K562 (cell line): ENCODE results near the gene OR4Q2. TPM values are rescaled to one million over a fixed set of nuclear protein-coding genes. Genes with fewer than 3 reads are reported as not detected.
A peak's percentile ranks its signal among the peaks of the same experiment; 100 is the strongest.

Experiments used
- ATAC-seq: fragments of 200-7000 bp; cut with Tn5 transposase; 3 replicates; pipeline ENCODE4 v1.9.1; 2020; ENCODE audit warnings: moderate library complexity
- BruUV-seq: library from RNA; stranded (reverse); fragments of 400-500 nt; replicated peaks from 2 replicates; lab custom pipeline; 2021; lab: Mats Ljungman, UMichigan
- CTCF ChIA-PET: fragments of 300-600 bp; formaldehyde crosslinking; extraction: SDS; loops from one replicate; lab custom pipeline; 2021; ENCODE audit warnings: low intra/inter-chr PET ratio; lab: Yijun Ruan, JAX
- POLR2A ChIA-PET: fragments of 300-600, 350-650 bp; sonication (Branson Sonifier 250); formaldehyde crosslinking; extraction: SDS; loops from one replicate; lab custom pipeline; 2021; ENCODE audit warnings: antibody characterized with exemption, inconsistent platforms; lab: Yijun Ruan, JAX
- DNase-seq, 4 experiments: peaks; one replicate each; pipeline versions ENCODE4 v3.0.0 to v3.0.0-alpha.2; 2011 to 2018; ENCODE audit warnings: low spot score in 3 of 4, mixed read lengths in 3 of 4; ENCODE audit errors: extremely low read depth in 1 of 4
- FAIRE-seq: peaks from 2 replicates; lab custom pipeline; 2011; peaks lifted over from hg19 to GRCh38; lab: Jason Lieb, UNC
- H2AFZ ChIP-seq: 2 replicates; pipeline ENCODE4 v1.6.0; 2011; ENCODE audit warnings: low read depth, low read length, control low read depth, inconsistent platforms
- H3K27ac ChIP-seq: fragments of 200-600 bp; 3 replicates; pipeline ENCODE4 v1.8.0; 2011; ENCODE audit warnings: low read depth, mild to moderate bottlenecking, control low read depth, inconsistent platforms, low read length, moderate library complexity, mixed read lengths; ENCODE audit errors: extremely low read depth
- H3K27me3 ChIP-seq, 2 experiments: fragments of 300-600 bp in 1 of 2; 2 replicates in 1 of 2; 3 replicates in 1 of 2; pipeline versions ENCODE4 v1.6.0 to v1.8.0; 2011; ENCODE audit warnings: inconsistent platforms in 2 of 2, low read length in 2 of 2, mild to moderate bottlenecking in 1 of 2, mixed read lengths in 1 of 2, moderate library complexity in 1 of 2; ENCODE audit not compliant: control insufficient read depth in 2 of 2, insufficient read depth in 2 of 2
- H3K36me3 ChIP-seq: fragments of 300-600 bp; 3 replicates; pipeline ENCODE4 v1.8.0; 2011; ENCODE audit warnings: mild to moderate bottlenecking, low read length, inconsistent platforms; ENCODE audit not compliant: control insufficient read depth, insufficient read depth
- H3K4me1 ChIP-seq, 2 experiments: fragments of 200-600 bp in 1 of 2; replicated peaks in 1 of 2; 2 replicates in 1 of 2; 3 replicates in 1 of 2; pipeline versions ENCODE4 v1.5.1 to v1.8.0; 2011; ENCODE audit warnings: inconsistent platforms in 2 of 2, low read length in 2 of 2, mild to moderate bottlenecking in 1 of 2, mixed read lengths in 1 of 2, moderate library complexity in 1 of 2; ENCODE audit not compliant: control insufficient read depth in 2 of 2, insufficient read depth in 2 of 2
- H3K4me2 ChIP-seq: 2 replicates; pipeline ENCODE4 v1.6.1; 2011; ENCODE audit warnings: low read length, control low read depth, inconsistent platforms, mixed read lengths; ENCODE audit not compliant: insufficient read depth
- H3K4me3 ChIP-seq: fragments of 200-600 bp; sonication (generic), shearing (Covaris generic); 2 replicates; pipeline ENCODE4 v1.5.1; 2016; ENCODE audit warnings: control low read depth, inconsistent platforms
- H3K79me2 ChIP-seq: fragments of 200-600 bp; 3 replicates; pipeline ENCODE4 v1.8.0; 2011; ENCODE audit warnings: low read length, inconsistent platforms; ENCODE audit not compliant: control insufficient read depth, insufficient read depth
- H3K9ac ChIP-seq, 2 experiments: 2 replicates each; pipeline versions ENCODE4 v1.6.0 to v1.6.1; 2011; ENCODE audit warnings: low read depth in 2 of 2, low read length in 2 of 2, control low read depth in 1 of 2, inconsistent platforms in 1 of 2, mild to moderate bottlenecking in 1 of 2, mixed read lengths in 1 of 2; ENCODE audit not compliant: insufficient read depth in 1 of 2
- H3K9me1 ChIP-seq: one replicate; pipeline ENCODE4 v1.6.0; 2011; ENCODE audit warnings: inconsistent platforms, mild to moderate bottlenecking, low read length, moderate library complexity; ENCODE audit not compliant: control insufficient read depth, insufficient read depth
- H3K9me3 ChIP-seq: replicated peaks from 2 replicates; pipeline ENCODE4 v1.5.1; 2011; ENCODE audit warnings: low read depth, low read length, inconsistent platforms; ENCODE audit not compliant: control insufficient read depth, insufficient read depth
- H4K20me1 ChIP-seq: replicated peaks from 2 replicates; pipeline ENCODE4 v1.6.1; 2011; ENCODE audit warnings: low read length, inconsistent platforms, mixed read lengths; ENCODE audit not compliant: control insufficient read depth, insufficient read depth
- ATF6 ChIP-seq: sonication (generic); formaldehyde crosslinking; IDR thresholded peaks from 2 replicates; pipeline ENCODE4 v1.4.0; 2020; ENCODE audit warnings: mild to moderate bottlenecking, missing genetic modification reagents
- HIVEP1 ChIP-seq: fragments of 250-450 bp; sonication (Bioruptor Pico); IDR thresholded peaks from 2 replicates; pipeline ENCODE4 v1.4.0; 2020; ENCODE audit warnings: mild to moderate bottlenecking
- HMBOX1 ChIP-seq: sonication (generic); IDR thresholded peaks from 2 replicates; pipeline ENCODE4 v1.6.1; 2016
- ZBTB17 ChIP-seq: fragments of 450-650 bp; formaldehyde crosslinking; IDR thresholded peaks from 2 replicates; pipeline ENCODE4 v1.4.0; 2020; ENCODE audit warnings: mild to moderate bottlenecking
- ZNF280A ChIP-seq: fragments of 450-650 bp; IDR thresholded peaks from 2 replicates; pipeline ENCODE4 v1.6.1; 2018; ENCODE audit warnings: mild to moderate bottlenecking, low read depth; ENCODE audit not compliant: partially characterized antibody
- ZNF316 ChIP-seq: fragments of 450-650 bp; IDR thresholded peaks from 2 replicates; pipeline ENCODE4 v1.6.1; 2016
- WGBS: fragments of 100-300 bp; shearing (Covaris generic); methylation state at CpG from one replicate; pipeline ENCODE4 v1.1.6; 2016; ENCODE audit warnings: low coverage, mixed read lengths; ENCODE audit not compliant: insufficient coverage; ENCODE audit errors: missing lambda C conversion rate; 5-methylcytosine and 5-hydroxymethylcytosine counted together
- in situ Hi-C: fragments of 300-500 bp; cut with MboI; formaldehyde crosslinking; loops from 4 replicates; pipeline ENCODE4 v1.15.0; 2018; ENCODE audit warnings: inconsistent platforms, mixed read lengths
- intact Hi-C: fragments of 100-400 bp; cut with micrococcal nuclease; formaldehyde crosslinking; loops from 2 replicates; pipeline ENCODE4 v1.14.2; 2022
- polyA plus RNA-seq, 8 experiments: library from polyadenylated mRNA; depleted of rRNA in 4 of 8; stranded (reverse) in 5 of 8; unstranded in 3 of 8; fragments of >200 nt; fragmentation: Nextera tagmentation in 2 of 8; fragmentation: Illumina TruSeq in 1 of 8; extraction: Ambion mirVana in 2 of 8; extraction: Trizol in 1 of 8; gene quantifications; 2 replicates each; pipeline versions ENCODE4 v1.2.1 to v1.2.3, GENCODE V29; 2011 to 2014; ENCODE audit warnings: inconsistent platforms in 1 of 8, missing spikeins in 1 of 8
- total RNA-seq, 7 experiments: library from RNA; depleted of rRNA in 6 of 7; stranded (reverse); fragments of >200 nt in 6 of 7; fragmentation: Illumina TruSeq in 2 of 7; extraction: Trizol in 2 of 7; gene quantifications; 2 replicates each; pipeline versions ENCODE4 v1.2.1 to v1.2.3, GENCODE V29; 2011 to 2021; ENCODE audit warnings: low replicate concordance in 1 of 7
- TF ChIP-seq, protein P1 (sequence below): fragments of 250-450 bp; sonication (Bioruptor Pico); IDR thresholded peaks from 2 replicates; pipeline ENCODE4 v1.4.0; 2020; ENCODE audit warnings: borderline replicate concordance

Gene OR4Q2
- total and polyA plus RNA-seq, 9 of the 15 experiments (the other 6 are each of a cell fraction or from before 2014, with no cell fraction given), result not detected

DNA sequence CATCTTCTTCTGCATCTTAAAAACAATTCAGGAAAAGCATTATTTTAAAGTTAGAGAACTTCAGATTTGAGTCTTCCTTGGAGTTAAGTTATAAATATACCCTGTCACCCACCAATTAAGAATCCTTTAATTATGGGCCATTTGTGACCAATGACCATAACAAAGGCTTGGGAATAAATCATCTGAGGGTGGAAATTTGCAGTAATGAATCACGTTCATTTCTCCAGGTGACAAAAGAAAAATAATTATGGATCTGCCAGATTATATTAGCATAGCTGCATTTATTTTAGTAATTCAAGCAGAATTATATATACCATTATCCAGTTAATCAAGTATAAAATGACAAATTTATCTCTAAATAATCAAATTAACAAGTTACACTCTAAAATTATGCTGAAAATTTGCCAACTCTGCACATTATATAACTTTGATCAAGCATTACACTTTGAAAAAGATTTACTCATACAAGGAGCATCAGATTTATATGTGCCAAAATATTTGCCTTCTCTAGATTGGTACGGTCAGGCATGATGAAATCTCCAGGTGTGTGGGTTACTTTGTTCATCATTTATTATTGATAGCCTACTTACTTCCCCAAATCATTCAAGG lies 17.4 kb downstream of the OR4Q2 start, which contains the start of gene OR4K14:
TSS of gene OR4K14 (minus strand) at position 51 of the 609 bp plus-strand sequence. CDS start 4,114 bp downstream, outside the sequence.
- DNase-seq (no peak), ATAC-seq (no peak), FAIRE-seq (no peak)
- POLR2A ChIA-PET, result no interaction called here
- CTCF ChIA-PET, result no interaction called here
- in situ Hi-C loops (no loop called here), intact Hi-C loops (no loop called here)
- Histone ChIP-seq H4K20me1 (no peaks in the 10 kb centered on the region), H3K4me3 (no peak within 1 kb of the TSS), H3K27ac (no peak within 1 kb of the TSS), H3K9me1 (no peaks in the 10 kb centered on the region), H3K4me2 (no peak within 1 kb of the TSS), H3K9ac (no peak within 1 kb of the TSS), H3K4me1 (no peaks in the 10 kb centered on the region), H2AFZ (no peak within 1 kb of the TSS), H3K79me2 (no peaks in the 10 kb centered on the region), H3K9me3 (no peaks in the 10 kb centered on the region), H3K27me3 (no peaks in the 10 kb centered on the region), H3K36me3 (no peaks in the 10 kb centered on the region)
- TF ChIP-seq ZNF316 (peak; percentile 47; the same call in 1 of the 2 replicates), HMBOX1 (no peak)
- no TSS peak for BruUV-seq
- WGBS, result 55% methylated on average over 2 of the region's 2 CpGs

DNA sequence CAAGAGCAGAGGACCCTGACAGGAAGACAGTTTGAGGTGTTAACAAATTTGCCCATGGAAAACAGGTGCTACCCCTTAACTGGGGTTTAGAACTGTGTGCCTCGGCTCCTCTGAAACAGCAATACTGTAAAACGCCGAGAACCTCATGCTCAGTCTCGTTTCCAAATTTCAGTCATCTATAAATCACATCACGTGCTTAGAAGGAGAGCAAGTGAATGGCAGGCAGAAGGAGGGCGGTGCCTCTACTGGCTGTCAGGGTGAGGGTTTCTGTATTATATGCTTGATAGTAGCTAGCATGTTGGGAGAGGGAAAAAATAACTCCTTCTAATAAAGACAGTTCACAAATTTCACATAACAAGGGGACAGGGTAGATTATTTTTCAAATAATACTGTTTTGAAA lies 29.1 kb downstream of the OR4Q2 start:
- ChIA-PET POLR2A (no interaction called here), CTCF (no interaction called here)
- FAIRE-seq, result no peak
- H3K9me1 ChIP-seq, result no peaks in the 10 kb centered on the region
- H3K79me2 ChIP-seq, result no peaks in the 10 kb centered on the region
- no peak overlapping the region for H3K9ac ChIP-seq
- H3K4me1 ChIP-seq, result no peaks in the 10 kb centered on the region
- no peak for DNase-seq
- no peak overlapping the region for H3K27ac ChIP-seq
- no peak overlapping the region for H3K4me2 ChIP-seq
- ATAC-seq, result peak; percentile 52; the same call in 2 of the 3 replicates
- in situ Hi-C loops (no loop called here), intact Hi-C loops (no loop called here)
- no peaks in the 10 kb centered on the region for H3K36me3 ChIP-seq
- WGBS, result 33% methylated on average over 6 of the region's 6 CpGs
- H3K27me3 ChIP-seq, result no peaks in the 10 kb centered on the region
- no TSS peak for BruUV-seq
- no peak overlapping the region for H2AFZ ChIP-seq
- no peak overlapping the region for H3K4me3 ChIP-seq
- no peaks in the 10 kb centered on the region for H3K9me3 ChIP-seq
- no peaks in the 10 kb centered on the region for H4K20me1 ChIP-seq
- no peak for TF ChIP-seq HIVEP1 (CRISPR knock-in tag)
- no peak for TF ChIP-seq ATF6 (CRISPR knock-in tag)
- no peak for TF ChIP-seq ZBTB17 (CRISPR knock-in tag)
- no peak for TF ChIP-seq ZNF280A
- TF ChIP-seq, protein P1, sequence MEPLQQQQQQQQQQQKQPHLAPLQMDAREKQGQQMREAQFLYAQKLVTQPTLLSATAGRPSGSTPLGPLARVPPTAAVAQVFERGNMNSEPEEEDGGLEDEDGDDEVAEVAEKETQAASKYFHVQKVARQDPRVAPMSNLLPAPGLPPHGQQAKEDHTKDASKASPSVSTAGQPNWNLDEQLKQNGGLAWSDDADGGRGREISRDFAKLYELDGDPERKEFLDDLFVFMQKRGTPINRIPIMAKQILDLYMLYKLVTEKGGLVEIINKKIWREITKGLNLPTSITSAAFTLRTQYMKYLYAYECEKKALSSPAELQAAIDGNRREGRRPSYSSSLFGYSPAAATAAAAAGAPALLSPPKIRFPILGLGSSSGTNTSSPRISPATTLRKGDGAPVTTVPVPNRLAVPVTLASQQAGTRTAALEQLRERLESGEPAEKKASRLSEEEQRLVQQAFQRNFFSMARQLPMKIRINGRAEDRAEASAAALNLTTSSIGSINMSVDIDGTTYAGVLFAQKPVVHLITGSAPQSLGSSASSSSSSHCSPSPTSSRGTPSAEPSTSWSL, result no peak
